Stimulated activated CD4-positive, alpha-beta T cell treated with anti-CD3 and anti-CD28 coated beads, Interleukin-4, amount 100 ng/mL, for 24 hours (primary cell): Measurements from ENCODE around the gene FUBP1.
"Not testable (repeated sequence)": the region's sequence is repeated elsewhere in the genome, so short reads cannot be mapped to it uniquely, and the experiment has no call there.

Experiments
- DNase-seq: peaks from one replicate; pipeline ENCODE4 v3.0.0-alpha.2; 2020

The FUBP1 gene

GRCh38 chr1:77940921-77941570 is 37.8 kb downstream of the FUBP1 start:
- DNase-seq: no peak

GRCh38 chr1:77938651-77939050 is 40.2 kb downstream of the FUBP1 start:
- no peak for DNase-seq

- no peak for DNase-seq
Observed at GRCh38 chr1:77929806-77930205, 49.1 kb downstream of the FUBP1 start.

- DNase-seq: no peak
Observed at GRCh38 chr1:77927414-77927813, 51.5 kb downstream of the FUBP1 start.

GRCh38 chr1:77926561-77927357 is 52.1 kb downstream of the FUBP1 start:
- DNase-seq: no peak

GRCh38 chr1:77925956-77926355 is 52.9 kb downstream of the FUBP1 start:
- DNase-seq: no peak

GRCh38 chr1:77925518-77925917 is 53.4 kb downstream of the FUBP1 start:
- DNase-seq: no peak

- DNase-seq: not testable (repeated sequence)
Observed at GRCh38 chr1:77918918-77919317, 60.0 kb downstream of the FUBP1 start.

GRCh38 chr1:77910116-77910515 is 68.8 kb downstream of the FUBP1 start:
- no peak for DNase-seq

- no peak for DNase-seq
Observed at GRCh38 chr1:77906624-77907023, 72.2 kb downstream of the FUBP1 start.

- DNase-seq: no peak
Observed at GRCh38 chr1:77906019-77906545, 72.8 kb downstream of the FUBP1 start.

- DNase-seq: no peak
Observed at GRCh38 chr1:77905603-77906002, 73.3 kb downstream of the FUBP1 start.

- DNase-seq: no peak
Observed at GRCh38 chr1:77900687-77901293, 78.1 kb downstream of the FUBP1 start.

GRCh38 chr1:77899647-77900320 is 79.1 kb downstream of the FUBP1 start:
- no peak for DNase-seq
